Smooth muscle cell of the brain vasculature (primary cell): ENCODE results near the gene S1PR2.

Experiments
- DNase-seq: peaks from one replicate; pipeline ENCODE4 v3.0.0-alpha.2; 2012; ENCODE audit warnings: low read depth, low spot score

S1PR2 gene

GRCh38 chr19:10230861-10231611 lies at the start of gene S1PR2:
TSS of gene S1PR2 (minus strand) at chr19:10231331. CDS start at chr19:10224905, 6,426 bp downstream.
- DNase-seq: no peak

GRCh38 chr19:10279737-10280442 lies 48.8 kb upstream of the S1PR2 start:
- no peak for DNase-seq

GRCh38 chr19:10278935-10279334 lies 47.8 kb upstream of the S1PR2 start:
- no peak for DNase-seq

GRCh38 chr19:10277795-10278589 lies 46.9 kb upstream of the S1PR2 start:
- no peak for DNase-seq

- DNase-seq: no peak
Measured at GRCh38 chr19:10274589-10274988, 43.5 kb upstream of the S1PR2 start.

- DNase-seq: no peak
Measured at GRCh38 chr19:10271543-10272086, 40.5 kb upstream of the S1PR2 start.

- DNase-seq: no peak
Measured at GRCh38 chr19:10270616-10271394, 39.7 kb upstream of the S1PR2 start, which contains the start of gene ICAM1. TSS of gene ICAM1 (plus strand) at chr19:10271120. CDS start at chr19:10271160, 40 bp downstream.

- DNase-seq: no peak
Measured at GRCh38 chr19:10270180-10270615, 39.1 kb upstream of the S1PR2 start.

- DNase-seq: peak; percentile 56
Measured at GRCh38 chr19:10269333-10270179, 38.4 kb upstream of the S1PR2 start.

- no peak for DNase-seq
Measured at GRCh38 chr19:10268071-10268470, 36.9 kb upstream of the S1PR2 start.

GRCh38 chr19:10266706-10267105 lies 35.6 kb upstream of the S1PR2 start:
- no peak for DNase-seq

GRCh38 chr19:10262771-10263170 lies 31.6 kb upstream of the S1PR2 start:
- DNase-seq: no peak

- no peak for DNase-seq
Measured at GRCh38 chr19:10260141-10260584, 29.0 kb upstream of the S1PR2 start.

GRCh38 chr19:10259162-10259905 lies 28.2 kb upstream of the S1PR2 start:
- DNase-seq: no peak

GRCh38 chr19:10258080-10258710 lies 27.1 kb upstream of the S1PR2 start:
- DNase-seq: no peak

- DNase-seq: no peak
Measured at GRCh38 chr19:10256970-10257615, 26.0 kb upstream of the S1PR2 start.

GRCh38 chr19:10256551-10256950 lies 25.4 kb upstream of the S1PR2 start:
- DNase-seq: no peak

- no peak for DNase-seq
Measured at GRCh38 chr19:10255358-10255757, 24.2 kb upstream of the S1PR2 start.
